ENCODE results near the gene CEP95.

DNA sequence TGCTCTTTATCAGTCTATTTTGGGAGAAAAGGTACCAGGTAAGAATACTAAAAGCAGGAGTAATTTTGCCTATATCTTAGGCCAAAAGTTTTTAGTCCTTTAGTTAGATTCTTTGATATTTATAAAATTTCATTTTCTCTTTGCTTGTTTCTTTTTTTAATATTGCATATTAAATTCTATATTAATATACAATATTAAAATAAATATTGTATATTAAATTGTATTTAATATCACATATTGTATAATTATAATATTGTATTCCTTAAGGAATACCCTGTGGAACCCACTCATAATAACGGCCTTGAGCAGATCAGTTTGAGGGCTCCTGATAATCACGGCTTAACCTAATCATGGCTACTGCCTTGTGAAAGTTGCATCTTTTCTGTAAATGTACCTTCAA lies 1.9 kb downstream of the CEP95 start:
- TF ChIP-seq CTCF (IDR thresholded peaks at IDR 0.05; ENCODE audit: low read length) (no peak), EZH2phosphoT487 (IDR thresholded peaks at IDR 0.05; ENCODE audit: low read length) (no peak), EZH2 (optimal IDR thresholded peaks at IDR 0.05; ENCODE audit: low read depth, low read length) (no peak)

All from MM.1S (cell line).